Hepatocyte (in vitro differentiated cells): Measurements from ENCODE around the gene CABLES2.

Source experiments
- CTCF ChIP-seq: fragments of 200-600 bp; sonication (generic); IDR thresholded peaks from 2 replicates; pipeline ENCODE4 v1.5.1; 2016; ENCODE audit warnings: antibody characterized with exemption, mild to moderate bottlenecking; ENCODE audit not compliant: poor library complexity
- EZH2phosphoT487 ChIP-seq: fragments of 200-600 bp; sonication (generic); IDR thresholded peaks from one replicate; pipeline ENCODE4 v1.6.1; 2018; ENCODE audit warnings: antibody characterized with exemption, mild to moderate bottlenecking, low read depth, moderate library complexity; ENCODE audit not compliant: unreplicated experiment, severe bottlenecking

GRCh38 chr20:62437927-62438326 lies 30.8 kb upstream of the CABLES2 start:
- TF ChIP-seq CTCF = no peak
- TF ChIP-seq EZH2phosphoT487 = no peak
